GOT3 (cell line): ENCODE measurements around the gene FEN1.

Experiments used
- DNase-seq: peaks from one replicate; lab custom pipeline; 2025; ENCODE audit warnings: mixed read lengths; lab: John Stamatoyannopoulos, UW

FEN1 gene

DNA sequence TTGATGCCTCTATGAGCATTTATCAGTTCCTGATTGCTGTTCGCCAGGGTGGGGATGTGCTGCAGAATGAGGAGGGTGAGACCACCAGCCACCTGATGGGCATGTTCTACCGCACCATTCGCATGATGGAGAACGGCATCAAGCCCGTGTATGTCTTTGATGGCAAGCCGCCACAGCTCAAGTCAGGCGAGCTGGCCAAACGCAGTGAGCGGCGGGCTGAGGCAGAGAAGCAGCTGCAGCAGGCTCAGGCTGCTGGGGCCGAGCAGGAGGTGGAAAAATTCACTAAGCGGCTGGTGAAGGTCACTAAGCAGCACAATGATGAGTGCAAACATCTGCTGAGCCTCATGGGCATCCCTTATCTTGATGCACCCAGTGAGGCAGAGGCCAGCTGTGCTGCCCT lies 2.7 kb downstream of the FEN1 start:
- no peak for DNase-seq

DNA sequence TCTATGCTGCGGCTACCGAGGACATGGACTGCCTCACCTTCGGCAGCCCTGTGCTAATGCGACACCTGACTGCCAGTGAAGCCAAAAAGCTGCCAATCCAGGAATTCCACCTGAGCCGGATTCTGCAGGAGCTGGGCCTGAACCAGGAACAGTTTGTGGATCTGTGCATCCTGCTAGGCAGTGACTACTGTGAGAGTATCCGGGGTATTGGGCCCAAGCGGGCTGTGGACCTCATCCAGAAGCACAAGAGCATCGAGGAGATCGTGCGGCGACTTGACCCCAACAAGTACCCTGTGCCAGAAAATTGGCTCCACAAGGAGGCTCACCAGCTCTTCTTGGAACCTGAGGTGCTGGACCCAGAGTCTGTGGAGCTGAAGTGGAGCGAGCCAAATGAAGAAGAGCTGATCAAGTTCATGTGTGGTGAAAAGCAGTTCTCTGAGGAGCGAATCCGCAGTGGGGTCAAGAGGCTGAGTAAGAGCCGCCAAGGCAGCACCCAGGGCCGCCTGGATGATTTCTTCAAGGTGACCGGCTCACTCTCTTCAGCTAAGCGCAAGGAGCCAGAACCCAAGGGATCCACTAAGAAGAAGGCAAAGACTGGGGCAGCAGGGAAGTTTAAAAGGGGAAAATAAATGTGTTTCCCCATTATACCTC lies 3.3 kb downstream of the FEN1 start:
- no peak for DNase-seq

DNA sequence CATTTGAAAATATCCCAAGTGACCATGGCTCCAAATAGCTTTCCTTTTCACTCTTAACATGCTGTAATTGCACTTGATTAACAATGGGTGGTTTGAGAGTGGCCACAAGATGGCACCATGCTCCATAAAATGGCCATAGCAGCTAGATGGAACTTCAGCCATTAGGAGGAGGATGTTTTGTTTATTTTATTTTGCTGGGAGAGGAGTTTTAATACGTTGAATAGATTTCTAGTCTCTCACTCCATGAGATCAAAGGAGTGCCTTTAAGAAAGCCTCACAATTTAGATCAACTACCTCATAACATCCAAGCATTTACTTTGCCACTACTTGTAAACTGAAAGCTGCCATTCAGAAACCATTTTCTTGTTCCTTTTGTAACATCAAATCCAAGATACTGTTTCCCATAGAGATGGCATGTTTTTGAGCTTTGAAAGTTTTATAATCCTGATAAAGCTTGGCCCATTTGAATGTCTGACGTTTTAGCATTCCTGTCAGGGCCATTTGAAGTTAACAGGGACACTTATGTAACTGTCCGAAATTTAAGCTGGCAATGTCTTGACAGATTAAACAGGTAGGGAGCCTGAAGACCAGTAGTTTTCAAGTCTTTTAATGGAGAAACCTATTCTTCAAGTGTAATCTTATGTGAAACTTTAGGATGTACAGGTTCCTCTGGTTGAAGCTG lies 4.7 kb downstream of the FEN1 start:
- no peak for DNase-seq

DNA sequence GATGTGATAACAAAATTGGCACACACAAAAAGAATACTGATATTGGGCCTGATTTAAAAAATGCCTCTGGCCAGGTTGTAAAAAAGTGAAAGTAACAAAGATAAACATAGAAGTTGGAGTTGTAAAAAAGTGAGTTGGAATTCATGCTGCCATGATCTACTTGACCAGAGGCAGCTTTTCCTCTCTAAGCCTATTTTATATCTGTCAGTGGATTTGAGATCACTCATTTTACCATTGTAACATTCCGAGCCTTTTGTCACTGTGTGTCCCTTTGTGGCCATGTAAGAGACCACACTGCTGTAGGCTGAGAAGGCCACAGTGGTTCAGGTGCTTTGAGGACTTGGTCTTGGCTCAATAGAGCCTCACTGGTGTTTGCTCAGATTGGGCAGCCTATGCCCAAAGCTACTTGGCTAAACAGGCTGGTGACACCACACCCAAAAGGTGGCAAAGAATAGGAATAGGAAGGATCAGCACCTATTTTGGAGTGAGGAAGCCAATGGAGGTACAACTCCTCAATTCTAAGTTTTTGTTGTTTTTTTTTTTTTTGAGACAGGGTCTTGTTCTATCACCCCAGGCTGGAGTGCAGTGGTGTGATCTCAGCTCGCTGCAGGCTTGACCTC lies 7.1 kb downstream of the FEN1 start:
- no peak for DNase-seq

DNA sequence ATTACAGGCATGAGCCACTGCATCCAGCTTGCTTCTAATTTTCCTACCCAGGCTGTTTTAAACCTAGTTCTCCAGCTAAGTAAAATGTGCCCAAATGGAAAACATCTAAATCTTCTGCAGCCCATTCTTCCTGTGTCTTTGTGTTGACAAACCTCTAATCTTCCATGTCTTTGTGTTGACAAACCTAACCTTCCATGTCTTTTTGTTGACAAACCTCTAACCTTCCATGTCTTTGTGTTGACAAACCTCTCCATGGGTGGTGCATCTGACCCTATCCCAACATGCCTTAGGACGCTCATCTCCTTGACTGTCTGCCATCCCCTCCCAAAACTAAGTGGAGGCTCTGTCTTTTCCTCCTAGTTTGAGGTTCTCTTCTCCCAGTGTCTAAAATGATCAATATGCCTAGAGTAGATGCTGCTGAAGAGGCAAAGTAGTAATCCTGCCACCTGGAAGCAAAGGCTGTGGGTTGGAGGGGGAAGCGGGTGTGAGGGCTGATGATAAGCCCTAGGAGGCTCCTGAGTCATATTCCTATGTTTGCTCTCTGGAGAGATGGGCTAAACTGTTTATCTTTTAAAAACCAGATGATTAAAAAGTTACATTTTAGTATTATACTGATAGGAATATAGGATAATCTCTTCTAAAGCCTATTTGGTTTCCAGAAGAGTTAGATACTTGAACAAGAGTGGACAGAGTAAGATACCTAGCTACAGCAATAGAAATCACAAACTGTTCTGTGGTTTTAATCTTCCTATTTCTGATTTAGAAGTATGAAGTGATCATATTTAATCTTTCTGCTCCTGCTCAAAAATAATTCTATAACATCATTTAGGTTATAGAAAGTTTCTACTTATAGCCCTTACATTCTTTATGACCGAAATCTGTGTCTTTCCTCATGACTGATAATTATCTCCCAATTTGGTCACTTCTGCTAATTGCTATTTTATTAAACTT lies 7.9 kb downstream of the FEN1 start:
- no peak for DNase-seq

DNA sequence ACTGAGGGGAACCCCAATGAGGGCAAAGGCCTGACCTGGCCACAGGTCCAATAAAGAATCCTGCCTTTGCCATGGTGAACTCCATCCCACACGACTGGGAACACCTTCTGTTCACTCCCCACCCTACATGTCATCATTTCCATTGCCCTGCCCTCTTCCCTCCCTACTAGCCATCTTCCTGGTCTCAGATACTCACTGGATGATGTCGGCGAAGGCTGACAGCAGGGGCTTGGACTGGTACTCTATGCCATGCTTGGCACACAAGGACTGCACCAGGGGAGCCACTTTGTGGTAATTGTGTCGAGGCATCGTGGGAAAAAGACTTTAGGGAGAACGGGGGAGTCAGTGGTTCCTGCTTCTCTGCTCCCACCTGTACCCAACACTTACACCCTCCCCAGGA lies 9.9 kb downstream of the FEN1 start:
- no peak for DNase-seq

DNA sequence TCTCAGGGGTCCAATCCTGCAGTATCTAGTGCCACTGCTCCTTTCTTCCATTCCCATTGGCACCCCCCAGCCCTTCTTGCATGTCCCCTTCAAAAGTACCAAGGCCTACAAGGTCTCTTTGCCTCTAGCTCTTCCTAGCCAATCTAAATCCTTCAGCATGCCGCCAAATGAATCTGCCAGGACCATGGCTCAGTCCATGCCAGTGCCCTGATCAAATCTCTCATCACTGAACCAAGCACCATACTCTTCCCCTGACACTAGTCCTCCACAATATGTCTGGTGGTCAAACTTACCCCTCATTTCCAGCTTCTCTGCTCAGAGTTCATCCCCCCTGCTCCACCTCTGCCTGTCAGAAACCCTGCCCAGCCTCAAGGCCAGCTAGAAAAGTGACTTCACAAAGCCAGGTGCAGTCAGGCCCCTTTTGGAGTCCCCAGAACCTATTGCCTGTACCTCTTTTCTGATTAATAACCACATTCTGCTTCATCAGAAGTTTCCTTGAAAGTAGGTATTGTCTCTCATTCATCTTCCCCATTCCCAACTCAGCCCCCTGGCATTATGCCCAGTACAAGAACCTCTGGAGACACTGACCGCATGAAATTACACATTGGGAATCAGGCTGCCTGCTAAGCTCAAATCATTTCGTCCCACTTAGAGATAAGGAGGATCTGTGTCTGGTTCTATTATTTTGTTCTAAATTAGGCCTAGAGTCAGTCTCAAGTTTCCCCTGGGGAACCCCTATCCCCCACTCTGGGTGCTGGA lies 11.4 kb downstream of the FEN1 start:
- DNase-seq = no peak

DNA sequence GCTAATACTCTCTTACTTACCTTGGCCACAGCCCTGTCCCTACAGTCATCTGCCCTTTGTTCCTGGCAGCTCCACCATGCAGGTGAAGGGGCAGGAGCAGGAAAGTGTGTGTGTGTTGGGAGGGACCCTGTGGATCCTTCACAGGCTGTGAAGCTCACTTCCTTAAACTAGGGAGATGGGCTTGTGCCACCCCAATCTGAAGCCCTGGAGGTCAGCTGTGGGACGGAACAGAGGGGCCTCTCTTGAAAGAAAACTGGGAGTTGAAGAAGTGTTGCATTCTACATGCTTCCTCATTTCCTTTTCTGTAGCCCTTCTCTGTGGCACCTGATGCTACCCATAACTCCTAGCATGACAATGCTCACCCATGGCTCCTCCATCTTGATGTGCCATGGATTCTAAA lies 12.4 kb downstream of the FEN1 start:
- no peak for DNase-seq

DNA sequence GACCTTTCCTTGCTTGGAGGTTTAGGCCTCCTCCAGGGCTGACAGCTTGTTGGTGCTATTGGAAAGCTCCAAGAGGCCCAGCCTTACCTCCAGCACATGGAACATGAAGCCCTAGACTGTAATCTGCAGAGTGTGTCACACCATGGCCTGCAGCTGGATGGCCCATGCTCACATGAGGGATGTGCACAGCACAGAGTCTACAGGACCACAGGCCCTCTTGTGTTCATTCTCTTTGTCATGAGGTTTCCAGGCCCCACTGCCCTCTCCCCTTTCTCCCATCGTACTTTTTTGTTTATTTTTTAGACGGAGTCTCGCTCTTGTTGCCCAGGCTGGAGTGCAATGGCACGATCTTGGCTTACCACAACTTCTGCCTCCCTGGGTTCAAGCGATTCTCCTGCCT lies 14.1 kb downstream of the FEN1 start:
- no peak for DNase-seq

DNA sequence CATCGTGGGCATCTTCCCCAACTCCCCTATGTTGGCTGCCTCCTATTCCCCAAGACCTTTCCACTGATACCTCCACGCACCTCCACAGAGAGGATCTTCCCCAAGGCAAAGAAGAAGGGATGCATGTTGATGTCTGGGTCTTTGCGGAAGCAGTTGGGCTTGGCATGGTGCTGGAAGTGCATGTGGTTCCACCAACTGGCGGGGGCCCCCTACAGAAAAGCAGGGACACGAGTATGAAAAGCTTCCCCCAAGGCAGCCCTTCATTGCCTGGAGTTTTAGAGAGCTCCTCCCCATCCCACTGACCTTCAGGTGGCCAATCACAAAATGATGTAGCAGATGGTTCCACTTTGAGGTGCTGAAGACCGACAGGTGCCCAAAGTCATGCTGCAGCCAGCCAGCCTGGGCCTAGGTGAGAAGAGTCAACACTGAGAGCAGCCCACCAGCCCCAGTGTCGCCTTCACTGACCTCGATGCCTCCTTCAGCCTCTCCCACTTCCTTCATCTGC lies 18.0 kb downstream of the FEN1 start:
- DNase-seq = no peak

DNA sequence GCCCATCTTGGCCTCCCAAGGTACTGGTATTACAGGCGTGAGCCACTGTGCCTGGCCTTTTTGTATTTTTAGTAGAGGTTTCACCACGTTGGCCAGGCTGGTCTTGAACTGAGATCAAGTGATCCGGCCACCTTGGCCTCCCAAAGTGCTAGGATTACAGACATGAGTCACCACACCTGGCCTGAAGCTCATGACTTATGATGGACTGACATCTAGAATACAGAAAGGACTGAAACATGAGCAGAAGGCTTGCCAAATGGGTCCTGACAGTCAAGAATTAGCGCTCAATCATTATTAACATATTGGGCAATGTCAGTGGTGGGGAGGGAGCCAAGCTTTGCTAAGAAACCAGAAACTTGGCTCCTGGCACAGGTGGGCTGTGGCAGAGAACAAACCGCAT lies 19.1 kb downstream of the FEN1 start:
- no peak for DNase-seq

DNA sequence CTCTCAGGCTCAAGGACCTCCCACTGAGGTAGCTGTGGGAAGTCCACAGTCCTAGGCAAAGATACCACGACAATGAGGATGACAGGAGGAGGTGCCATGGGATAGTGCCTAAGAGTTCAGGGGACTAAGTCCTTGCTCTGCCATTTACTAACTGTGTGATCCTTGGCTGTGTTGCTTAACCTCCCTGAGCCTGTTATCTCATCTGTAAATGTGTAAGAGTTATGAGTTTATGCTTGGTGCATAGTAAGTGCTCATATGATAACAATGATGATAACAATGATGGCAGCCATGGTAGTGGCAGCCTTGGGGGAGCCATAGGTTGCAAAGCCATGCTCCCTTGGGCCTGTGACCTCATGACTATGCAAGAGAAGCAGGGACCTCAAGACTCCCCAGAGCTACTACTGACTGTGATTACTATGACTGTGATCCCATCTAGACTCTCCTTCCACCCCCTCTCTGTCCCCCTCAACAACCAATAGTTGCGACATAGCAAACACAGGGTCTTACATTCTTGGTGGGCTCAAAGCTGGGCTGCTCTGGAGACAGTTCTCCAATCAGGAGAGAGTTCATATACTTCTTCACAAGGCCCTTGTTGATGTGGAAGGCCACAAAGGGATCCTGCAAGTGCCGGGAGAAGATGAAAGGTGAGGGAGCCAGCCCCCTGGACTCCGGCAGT lies 20.2 kb downstream of the FEN1 start:
- no peak for DNase-seq

DNA sequence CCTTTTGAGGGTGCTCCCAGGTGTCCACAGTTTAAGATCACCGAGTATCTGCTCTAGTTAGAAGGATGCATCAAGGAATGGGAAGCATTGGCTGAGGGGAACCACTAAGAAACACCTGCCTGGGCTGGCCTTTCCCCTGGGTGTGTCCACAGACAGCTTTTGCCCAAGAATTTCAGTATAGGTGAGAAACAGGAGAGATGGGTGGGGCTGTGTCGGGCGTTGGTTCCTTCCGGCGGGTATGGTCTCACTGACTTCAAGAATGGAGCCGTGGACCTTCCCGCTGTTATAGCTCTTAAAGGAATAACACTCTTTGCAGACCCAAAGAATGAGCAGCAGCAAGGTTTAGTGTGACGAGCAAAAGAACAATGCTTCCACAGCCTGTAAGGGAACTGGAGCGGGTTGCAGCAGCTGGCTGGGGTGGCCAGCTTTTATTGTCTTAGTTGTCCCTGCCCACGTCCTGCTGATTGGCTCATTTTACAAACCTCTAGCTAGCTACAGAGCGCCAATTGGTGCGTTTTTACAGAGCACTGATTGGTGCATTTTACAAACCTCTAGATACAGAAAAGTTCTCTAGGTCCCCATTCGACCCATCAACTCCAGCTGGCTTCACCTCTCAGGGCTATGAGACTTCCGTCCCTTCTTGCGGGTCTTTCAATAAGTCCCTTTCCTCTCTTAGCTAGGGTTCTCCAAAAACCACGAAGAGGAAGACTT lies 21.7 kb downstream of the FEN1 start:
- DNase-seq = no peak

DNA sequence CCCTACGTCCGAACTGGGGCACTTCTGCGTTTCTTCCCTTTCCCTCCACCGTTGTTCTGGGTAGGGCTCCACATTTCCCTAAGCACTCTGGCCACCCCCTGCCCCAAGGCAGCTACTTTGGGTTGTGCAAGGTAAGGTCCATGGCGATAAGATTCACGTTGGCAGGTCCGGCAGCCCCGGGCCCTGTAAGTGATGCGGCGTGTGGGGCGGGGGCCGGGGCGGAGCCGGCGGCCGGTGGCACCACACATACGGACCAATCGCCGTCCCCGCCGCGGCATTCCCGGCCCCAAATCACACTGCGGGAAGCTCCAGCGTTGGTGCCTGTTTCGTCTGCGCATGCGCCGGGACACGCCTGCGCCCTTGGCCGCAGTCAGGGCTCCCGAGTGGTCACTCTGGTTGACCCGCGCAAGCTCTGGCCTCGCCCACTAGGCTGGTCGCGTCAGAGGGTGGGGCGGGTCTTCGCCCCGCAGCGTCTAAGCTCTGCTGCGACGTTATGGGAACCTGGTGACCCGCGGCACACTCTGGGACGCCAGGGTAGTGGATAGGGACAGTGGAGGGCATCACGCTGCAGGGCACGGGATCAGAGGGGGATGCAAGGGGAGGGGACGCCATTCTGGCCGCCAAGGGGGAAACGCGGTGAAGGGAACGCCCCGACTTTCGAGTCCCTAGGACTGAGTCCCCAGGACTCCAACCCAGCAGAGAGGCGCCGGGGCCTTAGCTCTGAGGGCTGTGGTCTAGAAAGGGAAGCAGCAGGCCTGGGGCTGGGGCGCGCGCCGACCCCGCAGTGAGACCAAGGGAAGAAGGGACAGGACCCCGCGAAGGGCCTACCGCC lies 22.5 kb downstream of the FEN1 start:
- peak; percentile 84 for DNase-seq

DNA sequence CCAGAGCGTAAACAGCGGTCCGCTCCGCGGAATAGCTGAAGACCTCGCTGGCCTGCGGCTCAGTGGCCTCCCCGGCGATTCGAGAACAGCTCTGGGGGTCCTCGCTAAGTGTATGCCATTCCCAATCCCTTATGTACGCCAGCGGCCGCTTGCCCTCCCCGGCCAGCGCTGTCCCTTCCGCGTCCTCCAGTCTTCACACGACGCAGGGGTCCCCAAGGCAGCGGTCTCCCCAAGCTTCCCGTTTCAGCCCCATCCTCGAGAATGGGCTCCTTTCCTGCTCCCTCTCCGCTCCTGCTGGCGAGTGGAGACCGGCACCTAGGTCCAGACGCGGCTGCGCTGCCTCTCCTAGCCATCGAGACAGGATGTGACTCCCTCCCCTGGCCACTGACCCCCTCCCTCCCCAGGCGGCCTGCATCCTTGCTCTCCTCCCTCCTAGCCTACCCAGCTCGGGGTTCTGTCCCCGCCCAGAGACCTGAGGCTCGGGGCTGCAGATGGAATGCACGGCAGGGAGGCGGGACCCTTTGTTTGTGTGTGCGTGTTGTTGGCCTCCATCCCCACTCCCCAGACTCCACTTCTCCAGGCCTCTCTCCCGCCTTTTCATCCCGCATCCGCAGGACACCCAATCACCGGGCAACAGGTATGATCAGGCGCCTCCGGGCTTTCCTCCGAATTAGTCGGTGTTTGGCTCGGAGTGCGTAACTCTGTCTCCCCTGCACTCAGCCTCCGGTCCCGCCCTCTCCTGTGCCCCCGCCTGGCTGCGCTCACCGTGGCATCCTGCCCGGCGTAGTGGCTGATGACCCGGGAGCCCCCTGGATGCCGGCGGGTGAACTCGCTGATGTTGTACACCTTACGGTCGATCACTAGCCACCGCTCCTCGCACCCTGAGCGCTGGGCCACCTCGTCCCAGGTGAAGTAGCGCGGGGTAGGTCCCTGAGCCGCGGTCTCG lies 23.4 kb downstream of the FEN1 start:
- DNase-seq = no peak

DNA sequence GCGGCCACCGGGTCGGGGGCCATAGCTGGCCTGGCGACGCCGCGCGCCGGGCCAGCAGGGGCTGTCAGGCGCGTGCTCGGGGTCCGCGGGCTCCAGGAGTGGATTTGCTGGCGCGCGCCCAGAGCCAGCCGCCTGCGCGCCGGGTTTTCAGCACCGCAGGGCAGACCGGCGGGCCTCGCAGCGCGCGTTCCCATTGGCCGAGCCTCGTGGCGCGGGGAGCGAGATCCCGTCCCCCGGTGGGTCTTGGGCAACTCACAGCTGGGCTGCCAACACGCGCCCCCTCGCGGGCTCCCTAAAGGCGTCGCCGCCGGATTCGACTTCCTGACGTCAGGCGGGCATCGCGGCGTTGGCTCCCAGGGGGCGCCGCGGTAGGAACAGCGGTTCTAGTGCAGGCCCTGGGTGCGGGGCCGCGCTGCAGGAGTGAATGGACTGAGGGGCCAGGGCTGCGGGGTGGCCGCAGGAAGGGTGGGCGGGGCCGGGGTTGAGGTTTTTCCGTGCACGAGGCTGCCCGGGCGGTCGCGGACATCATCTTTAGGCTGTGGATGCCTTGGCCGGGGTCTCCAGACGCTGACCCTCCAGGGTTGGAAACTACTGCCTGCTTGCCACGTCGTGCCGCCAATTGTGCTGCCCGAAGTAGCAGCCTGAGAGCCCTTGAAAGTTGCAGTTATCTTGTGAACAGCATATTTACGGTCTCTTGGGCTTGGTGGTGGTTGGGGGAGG lies 24.2 kb downstream of the FEN1 start, which contains the start of gene FADS1:
TSS of gene FADS1 (minus strand) at position 268 of the 720 bp plus-strand sequence. CDS start at position 194, 74 bp downstream.
- DNase-seq = peak; percentile 87

DNA sequence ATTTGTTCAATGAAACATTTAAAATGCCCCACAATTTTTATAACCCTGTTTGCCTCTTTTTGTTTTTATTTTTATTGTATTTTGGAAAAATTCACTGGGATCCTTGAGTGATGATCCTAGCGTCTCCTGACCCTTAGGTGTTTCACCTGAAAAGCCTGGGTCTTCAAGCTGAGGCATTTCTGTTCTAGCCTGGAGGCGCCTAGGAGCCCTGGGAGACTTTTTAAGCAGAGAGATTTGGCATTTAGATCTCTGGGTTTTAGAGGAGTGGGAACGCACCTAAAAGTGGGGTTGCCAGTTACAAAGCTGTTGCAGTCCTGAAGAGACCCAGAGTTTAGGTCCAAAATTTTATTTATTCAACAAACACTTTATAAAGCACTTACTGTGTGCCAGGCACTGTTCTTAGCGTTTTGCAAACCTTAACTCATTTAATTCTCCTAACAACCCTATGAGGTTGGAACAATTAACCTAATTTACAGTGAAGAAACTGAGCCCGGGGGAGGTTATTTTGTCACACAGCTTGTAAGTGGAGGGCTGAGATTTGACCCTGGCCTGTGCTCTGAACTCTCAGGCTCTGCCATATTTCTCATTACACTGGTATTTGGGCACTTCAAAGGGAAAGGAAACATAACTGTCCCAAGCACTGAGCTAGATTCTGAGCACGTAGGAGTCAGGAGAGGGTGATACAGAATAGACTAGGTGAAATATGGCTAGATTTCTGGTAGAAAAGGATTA lies 24.9 kb downstream of the FEN1 start:
- no peak for DNase-seq
